ENCODE data around the gene NISCH.

- no peak for TF ChIP-seq CTCF (IDR thresholded peaks at IDR 0.05; ENCODE audit: low read depth, low read length, poor library complexity, severe bottlenecking)
- TF ChIP-seq EZH2phosphoT487 (IDR thresholded peaks at IDR 0.05; ENCODE audit: borderline replicate concordance, low read length): no peak
These were observed 24.6 kb downstream of the NISCH start for GRCh38 chr3:52479877-52480575.

Data from DOHH2 (cell line).